Measurements from ENCODE around the gene PRR3. TPM values are rescaled to one million over a fixed set of nuclear protein-coding genes. Genes with fewer than 3 reads are reported as not detected.
A peak's percentile ranks its signal among the peaks of the same experiment; 100 is the strongest.

PRR3 gene
- total RNA-seq, 1 donor from 2014 or later: 1.4 TPM

GRCh38 chr6:30599625-30600324, 42.7 kb downstream of the PRR3 start:
- DNase-seq: no peak
- intact Hi-C loops (cut with DNase I): loop anchor here (5.0 kb wide), 1 partner anchor 117 kb away; no protein-coding TSS in a partner anchor
- ATAC-seq (ENCODE audit: poor library complexity): no peak

- peak; percentile 13 for ATAC-seq (ENCODE audit: poor library complexity)
- intact Hi-C loops (cut with DNase I): no loop called here
- peak; percentile 56 for DNase-seq
Measured at GRCh38 chr6:30600451-30600961, 43.4 kb downstream of the PRR3 start.

GRCh38 chr6:30601436-30601814, 44.3 kb downstream of the PRR3 start:
- ATAC-seq (ENCODE audit: poor library complexity) (no peak), DNase-seq (no peak)
- intact Hi-C loops (cut with DNase I): no loop called here

GRCh38 chr6:30601815-30602641, 44.9 kb downstream of the PRR3 start:
- ATAC-seq (ENCODE audit: poor library complexity) (no peak), DNase-seq (no peak)
- intact Hi-C loops (cut with DNase I): no loop called here

- intact Hi-C loops (cut with DNase I): no loop called here
- no peak for ATAC-seq (ENCODE audit: poor library complexity)
- DNase-seq: no peak
Measured at GRCh38 chr6:30603961-30604360, 46.9 kb downstream of the PRR3 start.

- ATAC-seq (ENCODE audit: poor library complexity) (no peak), DNase-seq (no peak)
- intact Hi-C loops (cut with DNase I): no loop called here
Measured at GRCh38 chr6:30610065-30610464, 53.0 kb downstream of the PRR3 start.

GRCh38 chr6:30611150-30611855, 54.2 kb downstream of the PRR3 start:
- intact Hi-C loops (cut with DNase I): no loop called here
- ATAC-seq (ENCODE audit: poor library complexity) (no peak), DNase-seq (no peak)

GRCh38 chr6:30611856-30612194, 54.7 kb downstream of the PRR3 start:
- ATAC-seq (ENCODE audit: poor library complexity): no peak
- intact Hi-C loops (cut with DNase I): no loop called here
- DNase-seq: no peak

- no peak for DNase-seq
- ATAC-seq (ENCODE audit: poor library complexity): no peak
- intact Hi-C loops (cut with DNase I): no loop called here
Measured at GRCh38 chr6:30612213-30612612, 55.1 kb downstream of the PRR3 start.

- intact Hi-C loops (cut with DNase I): no loop called here
- DNase-seq (no peak), ATAC-seq (ENCODE audit: poor library complexity) (no peak)
Measured at GRCh38 chr6:30612687-30613248, 55.7 kb downstream of the PRR3 start.

Small RNAs within 50 kb of the gene (microRNA-seq; reads per million reads assigned to microRNA genes)
- 7.1 reads per million, percentile 20 among the genes with 10 or more reads in this experiment for gene MIR877

Other genes starting within 250 kb of the PRR3 start
- gene TRIM39, start 230.4 kb upstream of the PRR3 start, total RNA-seq: 6.2 TPM
- 25.4 TPM for gene RPP21, start 212.1 kb upstream of the PRR3 start, total RNA-seq
- gene HLA-E, start 67.8 kb upstream of the PRR3 start, total RNA-seq: 145 TPM
- gene GNL1, start 806 bp upstream of the PRR3 start, total RNA-seq: 17.6 TPM
- 32.5 TPM for gene ABCF1, start 14.1 kb downstream of the PRR3 start, total RNA-seq
- gene PPP1R10, start 59.9 kb downstream of the PRR3 start, total RNA-seq: 29.6 TPM
- 124 TPM for gene MRPS18B, start 60.5 kb downstream of the PRR3 start, total RNA-seq
- 1.7 TPM for gene ATAT1, start 69.6 kb downstream of the PRR3 start, total RNA-seq
- 58.3 TPM for gene C6orf136, start 89.8 kb downstream of the PRR3 start, total RNA-seq
- gene DHX16, start 115.7 kb downstream of the PRR3 start, total RNA-seq: 20.5 TPM
- gene PPP1R18, start 129.3 kb downstream of the PRR3 start, total RNA-seq: 13.4 TPM
- gene NRM, start 133.7 kb downstream of the PRR3 start, total RNA-seq: 3.2 TPM
- gene MDC1, start 160.0 kb downstream of the PRR3 start, total RNA-seq: 16.4 TPM
- gene TUBB, start 163.1 kb downstream of the PRR3 start, total RNA-seq: 179 TPM
- gene FLOT1, start 185.4 kb downstream of the PRR3 start, total RNA-seq: 207 TPM
- gene IER3, start 187.3 kb downstream of the PRR3 start, total RNA-seq: 11.4 TPM